Measurements from ENCODE around the gene FOXP1. TPM values are rescaled to one million over a fixed set of nuclear protein-coding genes. Genes with fewer than 3 reads are reported as not detected.

Gene FOXP1
- total RNA-seq, 1 experiment from 2014 or later = 75.3 TPM

DNA sequence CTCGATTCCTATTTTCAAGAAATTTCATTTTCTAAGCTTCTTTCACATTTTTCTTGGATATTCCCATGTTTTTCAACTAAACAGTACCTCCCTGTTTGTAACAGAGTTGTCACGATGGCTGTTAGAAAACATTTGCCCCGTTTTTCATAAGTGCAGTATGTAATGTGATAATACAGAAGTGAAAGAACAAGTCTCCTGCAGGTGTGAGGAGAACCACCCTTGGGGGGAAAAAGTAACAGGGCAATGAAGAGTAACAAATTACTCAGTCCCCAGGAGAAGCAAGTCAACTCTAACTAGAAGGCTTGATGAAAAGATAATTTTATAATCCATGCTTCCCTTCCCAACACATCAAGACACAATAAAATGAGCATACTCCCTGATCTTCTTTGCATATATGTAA, 493.3 kb downstream of the FOXP1 start:
- Histone ChIP-seq H4K5ac (ENCODE audit: insufficient read length, low read depth, low read length) (no peak overlapping the region), H3K56ac (ENCODE audit: insufficient read length, low read depth, low read length) (no peak overlapping the region), H3K27ac (ENCODE audit: insufficient read length, low read depth, low read length) (no peak overlapping the region), H2BK5ac (ENCODE audit: insufficient read length, low read length) (no peak overlapping the region), H3K18ac (ENCODE audit: insufficient read length, low read depth, low read length) (no peak overlapping the region), H2BK12ac (ENCODE audit: insufficient read length, low read depth, low read length) (no peak overlapping the region), H4K91ac (ENCODE audit: insufficient read length, low read depth, low read length) (no peak overlapping the region), H2BK120ac (ENCODE audit: low read depth, low read length, poor library complexity, severe bottlenecking) (no peak overlapping the region), H4K8ac (replicated peaks; ENCODE audit: insufficient read length, low read depth, low read length) (no peak overlapping the region), H3T11ph (ENCODE audit: low read length) (no peak overlapping the region), H3K14ac (ENCODE audit: insufficient read depth, low read length) (no peak overlapping the region), H3K79me1 (ENCODE audit: insufficient read depth, low read depth, low read length, poor library complexity, severe bottlenecking) (no peaks in the 10 kb centered on the region), H2AFZ (ENCODE audit: low read length) (no peak overlapping the region), H3K4ac (ENCODE audit: low read depth, low read length) (no peak overlapping the region), H2AK5ac (ENCODE audit: insufficient read length, low read length) (no peak overlapping the region), H3K23me2 (ENCODE audit: insufficient read length, low read depth, low read length, poor library complexity, severe bottlenecking) (no peaks in the 10 kb centered on the region), H3K4me1 (ENCODE audit: insufficient read depth, low read length) (peaks cover 5% of the 10 kb centered on the region; the same call in 1 of the 2 replicates), H3K23ac (ENCODE audit: insufficient read length, low read depth, low read length) (no peak overlapping the region), H3K9ac (ENCODE audit: extremely low read depth, insufficient read length, low read length) (no peak overlapping the region), H3K9me3 (ENCODE audit: control insufficient read depth, low read depth, low read length) (no peaks in the 10 kb centered on the region), H2BK20ac (ENCODE audit: low read depth, low read length, poor library complexity, severe bottlenecking) (no peak overlapping the region), H2BK15ac (ENCODE audit: low read depth, low read length) (no peak overlapping the region), H3K4me2 (ENCODE audit: insufficient read depth, insufficient read length, low read length) (no peak overlapping the region), H3K79me2 (ENCODE audit: insufficient read depth, low read length) (no peaks in the 10 kb centered on the region), H4K20me1 (ENCODE audit: control insufficient read depth, insufficient read depth, insufficient read length) (no peaks in the 10 kb centered on the region), H3K27me3 (ENCODE audit: insufficient read depth, low read length) (no peaks in the 10 kb centered on the region)
- H3K27me3 Mint-ChIP-seq (ENCODE audit: low read depth) = no peaks in the 10 kb centered on the region
- no peak for DNase-seq
- no peaks in the 10 kb centered on the region for H3K9me3 Mint-ChIP-seq
- H3K36me3 Mint-ChIP-seq (ENCODE audit: insufficient read depth in 1 of 3, low read depth in 3 of 3) = peaks cover 0 to 7% (median 4%) of the 10 kb centered on the region in 3 experiments; a peak in 5 of 7 replicates
- H3K27ac Mint-ChIP-seq = no peak overlapping the region
- 100% methylated on average over 1 of the region's 3 CpGs for WGBS (ENCODE audit: extremely low coverage, insufficient read length, low lambda C conversion rate)
- no peak for TF ChIP-seq CTCF (conservative IDR thresholded peaks at IDR 0.05)
- H3K4me3 Mint-ChIP-seq = no peak overlapping the region
- peaks cover 26 to 28% of the 10 kb centered on the region in 2 experiments for H3K4me1 Mint-ChIP-seq

All from H9 (cell line).